Measurements from ENCODE around the gene YPEL4. TPM values are rescaled to one million over a fixed set of nuclear protein-coding genes. Genes with fewer than 3 reads are reported as not detected.

Gene YPEL4
- total RNA-seq, 3 donors from 2014 or later = 0.39 to 2.4 (median 0.58) TPM

- peaks cover 1% of the 10 kb centered on the region for H3K4me1 ChIP-seq (ENCODE audit: low read depth)
- intact Hi-C loops (cut with DNase I, micrococcal nuclease) = no loop called here
- no peaks in the 10 kb centered on the region for H3K9me3 ChIP-seq
- DNase-seq (peak in 1 of 3 donors; percentile 28), ATAC-seq (no peak)
- no peaks in the 10 kb centered on the region for H3K36me3 ChIP-seq (ENCODE audit: low read depth)
- TF ChIP-seq, protein P1, sequence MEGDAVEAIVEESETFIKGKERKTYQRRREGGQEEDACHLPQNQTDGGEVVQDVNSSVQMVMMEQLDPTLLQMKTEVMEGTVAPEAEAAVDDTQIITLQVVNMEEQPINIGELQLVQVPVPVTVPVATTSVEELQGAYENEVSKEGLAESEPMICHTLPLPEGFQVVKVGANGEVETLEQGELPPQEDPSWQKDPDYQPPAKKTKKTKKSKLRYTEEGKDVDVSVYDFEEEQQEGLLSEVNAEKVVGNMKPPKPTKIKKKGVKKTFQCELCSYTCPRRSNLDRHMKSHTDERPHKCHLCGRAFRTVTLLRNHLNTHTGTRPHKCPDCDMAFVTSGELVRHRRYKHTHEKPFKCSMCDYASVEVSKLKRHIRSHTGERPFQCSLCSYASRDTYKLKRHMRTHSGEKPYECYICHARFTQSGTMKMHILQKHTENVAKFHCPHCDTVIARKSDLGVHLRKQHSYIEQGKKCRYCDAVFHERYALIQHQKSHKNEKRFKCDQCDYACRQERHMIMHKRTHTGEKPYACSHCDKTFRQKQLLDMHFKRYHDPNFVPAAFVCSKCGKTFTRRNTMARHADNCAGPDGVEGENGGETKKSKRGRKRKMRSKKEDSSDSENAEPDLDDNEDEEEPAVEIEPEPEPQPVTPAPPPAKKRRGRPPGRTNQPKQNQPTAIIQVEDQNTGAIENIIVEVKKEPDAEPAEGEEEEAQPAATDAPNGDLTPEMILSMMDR (IDR thresholded peaks at IDR 0.05) = no peak
- no peak overlapping the region for H3K4me3 ChIP-seq
Observed at GRCh38 chr11:57663975-57664374, 14.3 kb upstream of the YPEL4 start.

GRCh38 chr11:57662893-57663292 is 13.2 kb upstream of the YPEL4 start:
- DNase-seq = no peak
- Histone ChIP-seq H3K36me3 (ENCODE audit: low read depth) (no peaks in the 10 kb centered on the region), H3K4me3 (no peak overlapping the region), H3K4me1 (ENCODE audit: low read depth) (peaks cover 5% of the 10 kb centered on the region), H3K9me3 (no peaks in the 10 kb centered on the region)
- TF ChIP-seq, protein P1 (IDR thresholded peaks at IDR 0.05) = no peak
- no peak for ATAC-seq
- intact Hi-C loops (cut with DNase I, micrococcal nuclease) = no loop called here

DNA sequence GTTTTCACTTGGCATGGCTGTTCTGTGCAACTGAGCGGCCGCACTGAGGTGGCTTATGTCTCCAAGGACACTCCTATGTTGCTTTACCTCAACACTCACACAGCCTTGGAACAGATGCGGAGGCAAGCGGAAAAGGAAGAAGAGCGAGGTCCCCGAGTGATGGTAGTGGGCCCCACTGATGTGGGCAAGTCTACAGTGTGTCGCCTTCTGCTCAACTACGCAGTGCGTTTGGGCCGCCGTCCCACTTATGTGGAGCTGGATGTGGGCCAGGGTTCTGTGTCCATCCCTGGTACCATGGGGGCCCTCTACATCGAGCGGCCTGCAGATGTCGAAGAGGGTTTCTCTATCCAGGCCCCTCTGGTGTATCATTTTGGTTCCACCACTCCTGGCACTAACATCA is 10.0 kb upstream of the YPEL4 start:
- TF ChIP-seq, protein P1 (IDR thresholded peaks at IDR 0.05) = no peak
- Histone ChIP-seq H3K4me1 (ENCODE audit: low read depth) (peaks cover 8% of the 10 kb centered on the region), H3K9me3 (no peaks in the 10 kb centered on the region), H3K36me3 (ENCODE audit: low read depth) (peaks cover 4% of the 10 kb centered on the region), H3K4me3 (no peak overlapping the region)
- intact Hi-C loops (cut with DNase I, micrococcal nuclease) = no loop called here
- DNase-seq (peak in 1 of 3 donors; percentile 55), ATAC-seq (no peak)

GRCh38 chr11:57658023-57658361 is 8.3 kb upstream of the YPEL4 start:
- Histone ChIP-seq H3K4me3 (peak overlapping the region; percentile 25), H3K9me3 (no peaks in the 10 kb centered on the region), H3K36me3 (ENCODE audit: low read depth) (peaks cover 4% of the 10 kb centered on the region), H3K4me1 (ENCODE audit: low read depth) (peaks cover 8% of the 10 kb centered on the region)
- intact Hi-C loops (cut with DNase I, micrococcal nuclease) = no loop called here
- TF ChIP-seq, protein P1 (IDR thresholded peaks at IDR 0.05) = no peak
- ATAC-seq (no peak), DNase-seq (no peak)

DNA sequence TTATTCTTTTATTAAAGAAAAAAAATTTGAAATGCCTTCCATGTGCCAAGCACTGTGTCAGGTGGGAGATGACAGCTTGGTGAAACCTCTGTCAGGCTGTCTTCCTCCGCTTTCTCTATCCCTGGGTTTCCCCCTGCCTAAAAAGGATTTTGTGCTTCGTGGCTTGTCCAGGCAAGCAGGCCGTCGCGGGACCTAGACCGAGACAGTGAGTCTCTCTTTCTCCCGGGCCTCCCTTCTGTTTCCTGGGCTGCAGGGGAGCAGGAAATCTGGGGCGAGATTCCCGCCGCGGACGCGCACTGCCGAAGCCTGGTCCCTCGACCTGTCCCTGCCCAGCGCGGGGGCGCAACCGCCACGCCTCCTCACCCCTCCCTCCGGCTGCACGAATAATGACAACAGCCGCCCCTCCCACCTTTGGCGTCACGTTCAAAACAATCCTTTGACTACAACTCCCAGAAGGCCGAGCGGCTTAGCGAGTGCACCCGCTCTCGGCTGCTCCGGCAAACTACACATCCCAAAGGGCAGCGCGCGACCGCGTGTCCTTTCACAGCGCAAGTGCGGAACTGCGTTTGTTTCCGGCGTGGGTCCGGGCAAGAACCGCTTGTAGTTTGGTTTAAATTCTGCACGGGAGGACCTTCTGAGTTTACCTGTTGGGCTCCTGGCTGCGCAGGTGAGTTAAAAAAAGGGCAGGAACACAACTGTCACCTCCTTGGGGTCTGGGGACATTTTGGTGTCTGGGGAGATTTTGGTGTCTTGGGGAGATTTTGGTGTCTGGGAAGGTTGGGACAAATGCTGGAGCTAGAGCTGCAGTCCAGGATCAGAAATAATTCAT is 7.7 kb upstream of the YPEL4 start, which contains the start of gene CLP1:
Gene CLP1 (plus strand): TSS at position 569 of the 829 bp plus-strand sequence. CDS start 1,715 bp downstream, outside the sequence.
- TF ChIP-seq, protein P1 (IDR thresholded peaks at IDR 0.05) = no peak
- DNase-seq (peak; percentile 99 to 100 (median 99)), ATAC-seq (peak; percentile 99)
- Histone ChIP-seq H3K9me3 (no peaks in the 10 kb centered on the region), H3K4me1 (ENCODE audit: low read depth) (peaks cover 8% of the 10 kb centered on the region), H3K4me3 (peak within 1 kb of the TSS; percentile 25), H3K36me3 (ENCODE audit: low read depth) (peaks cover 4% of the 10 kb centered on the region)
- intact Hi-C loops (cut with DNase I, micrococcal nuclease) = no loop called here

Measured in mucosa of descending colon (tissue), 3 donors.